22Rv1 (cell line): ENCODE results near the gene SKAP2.

Experiments
- H3K27ac ChIP-seq: fragments of 450-650 bp; 2 replicates; pipeline ENCODE4 v1.5.1; 2017
- ZFX ChIP-seq: fragments of 450-650 bp; IDR thresholded peaks from 2 replicates; pipeline ENCODE4 v1.6.1; 2017; ENCODE audit warnings: antibody characterized with exemption, borderline replicate concordance
- TF ChIP-seq, protein P1 (sequence below): fragments of 450-650 bp; IDR thresholded peaks from 2 replicates; pipeline ENCODE4 v1.5.1; 2017; ENCODE audit warnings: mild to moderate bottlenecking

SKAP2 gene

DNA sequence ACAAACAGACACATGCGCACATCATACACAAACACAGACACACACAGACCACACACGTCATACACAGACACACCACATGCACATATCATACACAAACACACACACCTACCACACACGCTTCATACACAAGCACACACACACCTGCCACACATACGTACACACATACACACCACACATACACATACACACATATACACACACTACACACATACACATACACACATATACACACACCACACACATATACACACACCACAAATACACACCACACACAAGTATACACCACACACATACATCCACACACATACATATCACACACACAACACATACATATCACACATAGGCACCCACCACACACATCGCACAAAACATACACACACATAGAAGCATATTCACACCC, 224.7 kb downstream of the SKAP2 start:
- H3K27ac ChIP-seq = no peak overlapping the region
- TF ChIP-seq, protein P1, sequence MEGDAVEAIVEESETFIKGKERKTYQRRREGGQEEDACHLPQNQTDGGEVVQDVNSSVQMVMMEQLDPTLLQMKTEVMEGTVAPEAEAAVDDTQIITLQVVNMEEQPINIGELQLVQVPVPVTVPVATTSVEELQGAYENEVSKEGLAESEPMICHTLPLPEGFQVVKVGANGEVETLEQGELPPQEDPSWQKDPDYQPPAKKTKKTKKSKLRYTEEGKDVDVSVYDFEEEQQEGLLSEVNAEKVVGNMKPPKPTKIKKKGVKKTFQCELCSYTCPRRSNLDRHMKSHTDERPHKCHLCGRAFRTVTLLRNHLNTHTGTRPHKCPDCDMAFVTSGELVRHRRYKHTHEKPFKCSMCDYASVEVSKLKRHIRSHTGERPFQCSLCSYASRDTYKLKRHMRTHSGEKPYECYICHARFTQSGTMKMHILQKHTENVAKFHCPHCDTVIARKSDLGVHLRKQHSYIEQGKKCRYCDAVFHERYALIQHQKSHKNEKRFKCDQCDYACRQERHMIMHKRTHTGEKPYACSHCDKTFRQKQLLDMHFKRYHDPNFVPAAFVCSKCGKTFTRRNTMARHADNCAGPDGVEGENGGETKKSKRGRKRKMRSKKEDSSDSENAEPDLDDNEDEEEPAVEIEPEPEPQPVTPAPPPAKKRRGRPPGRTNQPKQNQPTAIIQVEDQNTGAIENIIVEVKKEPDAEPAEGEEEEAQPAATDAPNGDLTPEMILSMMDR = no peak
- TF ChIP-seq ZFX = no peak

DNA sequence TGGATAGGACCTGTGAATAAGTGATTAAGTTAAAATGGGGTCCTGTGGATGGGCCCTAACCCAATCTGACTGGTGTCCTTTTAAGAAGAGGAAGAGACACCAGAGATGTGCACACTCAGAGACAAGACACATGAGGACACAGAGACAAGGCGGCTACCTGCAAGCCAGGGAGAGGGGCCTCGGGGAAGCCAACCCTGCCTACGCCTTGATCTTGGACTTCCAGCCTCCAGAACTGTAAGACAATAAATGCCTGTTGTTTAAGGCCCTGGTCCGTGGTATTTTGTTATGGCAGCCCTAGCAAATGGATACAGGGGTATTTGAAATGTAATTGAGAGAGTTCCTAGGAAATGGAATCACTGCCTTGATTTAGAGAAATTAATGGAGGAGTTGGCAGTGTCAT, 225.3 kb downstream of the SKAP2 start:
- H3K27ac ChIP-seq = no peak overlapping the region
- no peak for TF ChIP-seq ZFX
- TF ChIP-seq, protein P1 = no peak

DNA sequence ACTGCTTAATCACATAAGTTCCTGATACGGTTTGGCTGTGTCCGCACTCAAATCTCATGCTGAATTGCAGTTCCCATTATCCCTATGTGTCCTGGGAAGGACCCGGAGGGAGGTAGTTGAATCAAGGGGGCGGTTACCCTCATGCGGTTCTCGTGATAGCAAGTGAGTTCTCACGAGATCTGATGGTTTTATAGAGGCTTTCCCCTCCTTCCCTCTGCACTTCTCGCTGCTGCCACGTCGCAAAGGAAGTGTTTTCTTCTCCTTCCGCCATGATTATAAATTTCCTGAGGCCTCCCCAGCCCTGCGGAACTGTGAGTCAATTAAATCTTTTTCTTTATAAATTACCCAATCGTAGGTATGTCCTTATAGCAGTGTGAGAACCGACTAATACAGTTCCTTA, 226.2 kb downstream of the SKAP2 start:
- H3K27ac ChIP-seq = no peak overlapping the region
- TF ChIP-seq, protein P1 = no peak
- TF ChIP-seq ZFX = no peak

DNA sequence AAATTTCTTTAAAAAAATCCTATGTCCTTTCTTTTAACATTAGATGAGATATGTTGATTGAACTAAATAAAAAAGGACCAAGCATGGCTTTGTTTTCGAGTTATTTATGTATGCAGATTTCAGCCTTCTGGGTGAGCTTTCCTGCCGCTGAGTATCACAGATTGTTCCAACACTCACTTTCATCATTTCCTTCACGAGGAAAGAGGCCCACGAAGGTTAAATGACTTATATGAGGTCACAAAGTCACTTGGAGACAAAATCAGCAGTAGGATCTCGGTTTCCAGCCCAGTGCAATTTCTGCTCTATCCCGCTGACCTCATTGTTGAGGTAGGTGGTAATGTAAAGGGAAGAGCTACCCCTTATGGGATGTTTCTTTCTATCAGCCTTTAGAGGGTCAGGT, 226.8 kb downstream of the SKAP2 start:
- TF ChIP-seq, protein P1 = no peak
- TF ChIP-seq ZFX = no peak
- no peak overlapping the region for H3K27ac ChIP-seq

DNA sequence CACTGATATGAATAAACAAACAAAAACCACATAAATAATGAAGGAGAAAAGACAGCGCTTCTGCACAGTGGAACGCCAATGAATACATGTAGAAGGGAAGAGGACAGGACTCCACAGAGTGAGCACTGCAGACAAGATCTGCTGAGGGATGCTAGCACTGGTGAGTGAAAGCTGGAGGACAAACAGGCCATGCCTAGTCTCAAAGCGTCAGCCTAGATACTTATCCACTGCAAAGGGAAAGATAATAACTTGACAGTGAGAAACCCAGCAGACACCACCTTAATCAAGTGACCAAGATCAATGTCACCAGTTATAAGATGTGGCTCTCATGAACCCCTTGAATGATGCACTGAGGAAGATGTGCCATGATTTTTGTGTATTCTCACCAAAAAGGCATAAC, 227.6 kb downstream of the SKAP2 start:
- TF ChIP-seq, protein P1 = no peak
- TF ChIP-seq ZFX = no peak
- H3K27ac ChIP-seq = no peak overlapping the region

DNA sequence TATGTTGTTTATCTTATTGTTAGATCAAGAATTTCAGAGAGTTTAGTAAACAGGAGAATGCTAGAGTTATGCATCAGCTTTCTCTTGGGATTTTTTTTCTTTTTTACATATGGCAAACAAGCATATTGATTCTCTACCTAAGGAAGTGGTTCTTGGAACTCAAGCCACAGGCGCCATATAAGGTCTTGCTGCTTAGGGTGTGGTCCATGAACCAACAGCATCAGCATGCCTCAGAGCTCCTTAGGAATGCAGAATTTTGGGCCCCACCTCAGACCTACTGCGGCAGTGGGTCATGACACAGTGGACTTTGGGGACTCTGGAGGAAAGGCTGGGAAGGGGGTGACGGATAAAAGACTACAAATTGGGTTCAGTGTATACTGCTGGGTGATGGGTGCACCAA, 230.8 kb downstream of the SKAP2 start:
- no peak for TF ChIP-seq ZFX
- TF ChIP-seq, protein P1 = no peak
- no peak overlapping the region for H3K27ac ChIP-seq

DNA sequence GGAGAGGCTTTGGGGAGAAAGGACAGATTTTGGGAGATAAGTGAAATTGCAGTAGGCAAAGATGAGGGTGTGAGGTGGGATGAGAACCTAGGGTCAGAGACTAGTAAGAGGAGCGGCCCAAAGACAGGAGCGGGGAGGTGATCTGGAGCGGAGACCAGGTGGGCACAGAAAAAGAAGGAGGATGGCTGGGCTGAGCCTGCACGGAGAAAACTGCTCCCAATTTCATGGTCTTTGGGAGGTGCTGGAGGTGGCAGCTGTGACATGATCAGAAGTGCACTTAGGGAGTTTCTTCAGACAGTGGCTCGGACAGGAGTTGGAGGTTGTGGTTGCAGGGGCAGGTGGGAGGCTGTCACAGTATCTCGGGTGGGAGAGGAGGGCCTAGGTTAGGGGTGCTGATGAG, 232.8 kb downstream of the SKAP2 start:
- H3K27ac ChIP-seq = no peak overlapping the region

More for the DNA sequence above, 232.8 kb downstream of the SKAP2 start:
- TF ChIP-seq, protein P1 = no peak
- no peak for TF ChIP-seq ZFX
